Neuronal stem cell (in vitro differentiated cells): Measurements from ENCODE around the gene SGSM2.

ENCODE experiments used
- DNase-seq: peaks from one replicate; pipeline ENCODE4 v3.0.0-alpha.2; 2013; ENCODE audit warnings: low spot score
- H2AFZ ChIP-seq: one replicate; pipeline ENCODE4 v1.6.1; 2013; ENCODE audit warnings: mild to moderate bottlenecking, low read length, inconsistent platforms
- H2AK5ac ChIP-seq: 2 replicates; pipeline ENCODE4 v1.6.1; 2013; ENCODE audit warnings: low read depth, mild to moderate bottlenecking, inconsistent platforms, low read length, moderate library complexity, mixed read lengths
- H2BK120ac ChIP-seq: 2 replicates; pipeline ENCODE4 v1.6.1; 2013; ENCODE audit warnings: low read depth, mild to moderate bottlenecking, inconsistent platforms, low read length, moderate library complexity, mixed read lengths
- H2BK12ac ChIP-seq: one replicate; pipeline ENCODE4 v1.6.1; 2013; ENCODE audit warnings: low read length, inconsistent platforms
- H2BK15ac ChIP-seq: 2 replicates; pipeline ENCODE4 v1.6.1; 2013; ENCODE audit warnings: mild to moderate bottlenecking, low read length, inconsistent platforms, mixed read lengths
- H2BK5ac ChIP-seq: one replicate; pipeline ENCODE4 v1.6.1; 2013; ENCODE audit warnings: inconsistent platforms, mild to moderate bottlenecking, low read length, moderate library complexity
- H3K14ac ChIP-seq: one replicate; pipeline ENCODE4 v1.6.1; 2013; ENCODE audit warnings: low read length, inconsistent platforms
- H3K18ac ChIP-seq: 2 replicates; pipeline ENCODE4 v1.6.1; 2013; ENCODE audit warnings: low read length, inconsistent platforms
- H3K23ac ChIP-seq: 2 replicates; pipeline ENCODE4 v1.6.1; 2013; ENCODE audit warnings: low read depth, mild to moderate bottlenecking, mixed read lengths, low read length, inconsistent platforms; ENCODE audit not compliant: poor library complexity
- H3K27ac ChIP-seq: replicated peaks from 3 replicates; pipeline ENCODE4 v1.5.1; 2013; ENCODE audit warnings: low read length, inconsistent platforms
- H3K27me3 ChIP-seq, 3 experiments: 2 replicates each; pipeline ENCODE4 v1.6.1; 2013; ENCODE audit warnings: low read length in 3 of 3, mild to moderate bottlenecking in 2 of 3, inconsistent platforms in 1 of 3, low read depth in 1 of 3, mixed read lengths in 1 of 3, moderate library complexity in 1 of 3; ENCODE audit not compliant: control insufficient read depth in 3 of 3, insufficient read depth in 3 of 3
- H3K36me3 ChIP-seq, 2 donors: replicated peaks in 1 of 2; 2 replicates each; pipeline ENCODE4 v1.6.1; 2013; ENCODE audit warnings: low read length in 2 of 2; ENCODE audit not compliant: control insufficient read depth in 2 of 2, insufficient read depth in 2 of 2
- H3K4ac ChIP-seq: 2 replicates; pipeline ENCODE4 v1.6.1; 2013; ENCODE audit warnings: inconsistent platforms, mild to moderate bottlenecking, low read length, moderate library complexity
- H3K4me1 ChIP-seq, 2 donors: 1 replicate in 1 of 2; 2 replicates in 1 of 2; pipeline ENCODE4 v1.6.1; 2013; ENCODE audit warnings: low read length in 2 of 2, low read depth in 1 of 2; ENCODE audit not compliant: control insufficient read depth in 2 of 2, insufficient read depth in 1 of 2
- H3K4me2 ChIP-seq: one replicate; pipeline ENCODE4 v1.6.1; 2013; ENCODE audit warnings: mild to moderate bottlenecking, low read length, inconsistent platforms; ENCODE audit not compliant: insufficient read depth, poor library complexity, severe bottlenecking
- H3K4me3 ChIP-seq, 2 donors: 2 replicates each; pipeline ENCODE4 v1.5.1; 2013; ENCODE audit warnings: low read length in 2 of 2, mild to moderate bottlenecking in 2 of 2, inconsistent platforms in 1 of 2, moderate library complexity in 1 of 2
- H3K79me1 ChIP-seq: one replicate; pipeline ENCODE4 v1.6.1; 2013; ENCODE audit warnings: low read depth, mild to moderate bottlenecking, inconsistent platforms, low read length, moderate library complexity
- H3K9ac ChIP-seq: one replicate; pipeline ENCODE4 v1.6.1; 2013; ENCODE audit warnings: mild to moderate bottlenecking, low read depth, low read length, inconsistent platforms; ENCODE audit not compliant: poor library complexity
- H3K9me3 ChIP-seq, 2 donors: replicated peaks in 1 of 2; 2 replicates each; pipeline versions ENCODE3 to v1.6.1; 2013; ENCODE audit warnings: low read length in 2 of 2, mild to moderate bottlenecking in 2 of 2, inconsistent platforms in 1 of 2, low read depth in 1 of 2, mixed read lengths in 1 of 2, moderate library complexity in 1 of 2; ENCODE audit not compliant: control insufficient read depth in 2 of 2, insufficient read depth in 1 of 2
- H4K8ac ChIP-seq: one replicate; pipeline ENCODE4 v1.6.1; 2013; ENCODE audit warnings: low read depth, mild to moderate bottlenecking, inconsistent platforms, low read length, moderate library complexity
- H4K91ac ChIP-seq: one replicate; pipeline ENCODE4 v1.6.1; 2013; ENCODE audit warnings: low read length, low read depth, mild to moderate bottlenecking, inconsistent platforms; ENCODE audit not compliant: poor library complexity
- WGBS, 2 donors: extraction: QIAGEN DNeasy Blood & Tissue Kit; methylation state at CpG; one replicate each; pipeline ENCODE4 v1.1.7; 2013; ENCODE audit warnings: missing lambda C conversion rate in 2 of 2, mixed read lengths in 1 of 2; ENCODE audit not compliant: insufficient read length in 2 of 2, insufficient replicate concordance in 1 of 2; ENCODE audit errors: extremely low coverage in 2 of 2; 5-methylcytosine and 5-hydroxymethylcytosine counted together

Gene SGSM2

DNA sequence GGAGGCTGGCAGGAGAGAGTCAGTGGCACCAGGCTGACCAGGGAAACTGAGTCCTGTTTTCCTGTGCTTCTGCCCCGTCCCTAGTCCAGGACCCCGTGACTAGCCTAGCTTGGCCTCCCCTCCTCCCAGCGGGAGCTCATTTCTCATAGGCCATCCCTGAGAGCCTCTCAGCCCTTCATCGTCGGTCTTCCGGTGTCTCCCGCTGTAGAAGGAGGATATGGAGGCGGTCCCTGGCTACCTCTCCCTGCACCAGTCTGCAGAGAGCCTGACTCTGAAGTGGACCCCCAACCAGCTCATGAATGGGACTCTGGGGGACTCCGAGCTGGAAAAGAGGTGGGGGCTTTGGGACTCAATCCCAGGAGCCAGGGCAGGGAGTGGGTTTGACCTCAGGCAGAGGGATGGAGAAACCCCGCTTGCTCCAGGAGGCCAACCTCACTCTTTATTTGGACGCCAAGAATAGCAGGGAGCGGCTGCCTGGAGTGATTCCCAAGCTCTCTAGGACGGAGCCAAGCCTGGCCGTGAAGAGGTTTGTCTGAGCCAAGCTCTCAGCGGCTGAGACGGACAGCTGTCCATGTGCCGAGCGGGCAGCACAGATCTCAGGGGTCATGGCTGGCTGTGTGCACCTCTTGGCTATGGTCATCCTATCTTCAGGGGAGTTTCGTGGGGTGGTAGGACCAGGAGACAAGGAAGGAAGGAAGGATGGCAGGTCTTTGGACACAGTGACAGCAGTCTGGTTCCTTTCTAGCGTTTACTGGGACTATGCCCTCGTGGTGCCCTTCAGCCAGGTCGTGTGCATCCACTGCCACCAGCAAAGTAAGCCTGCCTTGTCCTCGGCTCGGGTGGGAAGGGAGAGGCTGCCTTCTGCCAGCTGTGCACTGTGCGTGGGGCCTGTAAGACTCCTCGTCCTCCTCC is 26.8 kb downstream of the SGSM2 start:
- no peak overlapping the region for H3K18ac ChIP-seq

DNA sequence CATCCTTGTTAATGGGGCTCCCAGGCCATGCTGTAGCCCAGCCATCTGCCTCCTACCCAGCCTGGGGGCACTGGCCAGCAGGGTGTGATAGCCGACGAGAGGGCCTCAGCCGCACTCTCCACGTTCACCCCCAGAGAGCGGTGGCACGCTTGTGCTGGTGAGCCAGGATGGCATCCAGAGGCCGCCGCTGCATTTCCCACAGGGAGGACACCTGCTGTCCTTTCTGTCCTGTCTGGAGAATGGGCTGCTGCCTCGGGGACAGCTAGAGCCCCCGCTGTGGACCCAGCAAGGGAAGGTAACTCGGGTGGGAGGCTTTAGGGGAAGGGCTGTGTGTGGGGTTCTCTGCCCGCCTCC is 27.4 kb downstream of the SGSM2 start:
- Histone ChIP-seq H3K36me3 (peaks cover 42 to 52% of the 10 kb centered on the region in 2 donors), H2BK12ac (no peak overlapping the region), H3K23ac (peak overlapping the region; percentile 25), H2AK5ac (no peak overlapping the region), H4K91ac (no peak overlapping the region), H2BK120ac (no peak overlapping the region), H3K4me2 (no peak overlapping the region), H3K4ac (no peak overlapping the region), H3K27me3 (no peaks in the 10 kb centered on the region), H4K8ac (no peak overlapping the region), H2BK5ac (no peak overlapping the region), H2AFZ (no peak overlapping the region), H3K79me1 (peaks cover 2% of the 10 kb centered on the region), H3K14ac (no peak overlapping the region), H3K9ac (peak overlapping the region; percentile 7), H3K4me1 (peaks cover 2 to 9% of the 10 kb centered on the region in 2 donors), H3K18ac (no peak overlapping the region), H3K27ac (no peak overlapping the region), H2BK15ac (no peak overlapping the region), H3K9me3 (peaks cover 0 to 4% of the 10 kb centered on the region in 2 donors), H3K4me3 (no peak overlapping the region)
- DNase-seq, result no peak
- no CpG with 5 or more reads among the region's 12 CpGs for WGBS, 2 donors

More for the DNA sequence above, 26.8 kb downstream of the SGSM2 start:
- Histone ChIP-seq H3K4me1 (peaks cover 0 to 3% of the 10 kb centered on the region in 2 donors), H4K8ac (no peak overlapping the region), H3K27ac (no peak overlapping the region), H3K9ac (peak overlapping the region; percentile 70), H3K36me3 (peaks cover 42 to 55% of the 10 kb centered on the region in 2 donors), H2AFZ (no peak overlapping the region), H3K4me3 (peak overlapping the region in 1 of 2 donors; percentile 32), H2BK120ac (no peak overlapping the region), H3K4me2 (no peak overlapping the region), H2AK5ac (no peak overlapping the region), H2BK15ac (no peak overlapping the region), H3K14ac (no peak overlapping the region), H3K4ac (no peak overlapping the region), H3K9me3 (peaks cover 0 to 4% of the 10 kb centered on the region in 2 donors), H3K27me3 (no peaks in the 10 kb centered on the region), H4K91ac (no peak overlapping the region), H3K23ac (peak overlapping the region; percentile 25), H2BK12ac (no peak overlapping the region), H2BK5ac (no peak overlapping the region), H3K79me1 (peaks cover 2% of the 10 kb centered on the region)
- DNase-seq, result no peak
- WGBS, 2 donors, result no CpG with 5 or more reads among the region's 26 CpGs

DNA sequence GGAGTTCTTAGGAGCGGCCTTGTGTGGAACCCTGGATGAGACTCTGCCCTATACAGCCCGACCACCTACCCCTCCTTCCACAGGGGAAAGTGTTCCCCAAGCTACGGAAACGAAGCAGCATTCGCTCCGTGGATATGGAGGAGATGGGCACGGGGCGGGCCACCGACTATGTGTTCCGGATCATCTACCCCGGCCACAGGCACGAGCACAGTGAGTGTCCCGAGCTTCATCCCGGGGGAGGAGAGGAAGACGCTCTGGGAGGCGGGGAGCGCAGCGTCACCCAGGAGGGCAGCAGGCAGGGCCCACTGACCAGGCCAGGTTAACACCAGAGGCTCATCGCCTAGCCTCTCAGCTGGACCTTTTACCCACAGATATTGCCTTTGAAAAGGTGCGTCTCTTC is 27.8 kb downstream of the SGSM2 start:
- H3K79me1 ChIP-seq, result peaks cover 2% of the 10 kb centered on the region
- H2BK15ac ChIP-seq, result no peak overlapping the region
- H3K4me1 ChIP-seq, result peaks cover 2 to 9% of the 10 kb centered on the region in 2 donors
- no peak overlapping the region for H3K4ac ChIP-seq
- no peak for DNase-seq
- no peak overlapping the region for H3K18ac ChIP-seq
- no peaks in the 10 kb centered on the region for H3K27me3 ChIP-seq
- peak overlapping the region; percentile 25 for H3K23ac ChIP-seq
- H3K9ac ChIP-seq, result no peak overlapping the region
- H3K36me3 ChIP-seq, result peaks cover 43 to 52% of the 10 kb centered on the region in 2 donors
- no peak overlapping the region for H3K27ac ChIP-seq
- no peak overlapping the region for H3K14ac ChIP-seq
- H2AK5ac ChIP-seq, result no peak overlapping the region
- no peak overlapping the region for H2AFZ ChIP-seq
- no peak overlapping the region for H2BK5ac ChIP-seq
- no peak overlapping the region for H3K4me3 ChIP-seq
- H4K8ac ChIP-seq, result no peak overlapping the region
- peaks cover 0 to 4% of the 10 kb centered on the region in 2 donors for H3K9me3 ChIP-seq
- H2BK12ac ChIP-seq, result no peak overlapping the region
- H2BK120ac ChIP-seq, result no peak overlapping the region
- H4K91ac ChIP-seq, result no peak overlapping the region
- no peak overlapping the region for H3K4me2 ChIP-seq
- WGBS, 2 donors, result no CpG with 5 or more reads among the region's 20 CpGs

DNA sequence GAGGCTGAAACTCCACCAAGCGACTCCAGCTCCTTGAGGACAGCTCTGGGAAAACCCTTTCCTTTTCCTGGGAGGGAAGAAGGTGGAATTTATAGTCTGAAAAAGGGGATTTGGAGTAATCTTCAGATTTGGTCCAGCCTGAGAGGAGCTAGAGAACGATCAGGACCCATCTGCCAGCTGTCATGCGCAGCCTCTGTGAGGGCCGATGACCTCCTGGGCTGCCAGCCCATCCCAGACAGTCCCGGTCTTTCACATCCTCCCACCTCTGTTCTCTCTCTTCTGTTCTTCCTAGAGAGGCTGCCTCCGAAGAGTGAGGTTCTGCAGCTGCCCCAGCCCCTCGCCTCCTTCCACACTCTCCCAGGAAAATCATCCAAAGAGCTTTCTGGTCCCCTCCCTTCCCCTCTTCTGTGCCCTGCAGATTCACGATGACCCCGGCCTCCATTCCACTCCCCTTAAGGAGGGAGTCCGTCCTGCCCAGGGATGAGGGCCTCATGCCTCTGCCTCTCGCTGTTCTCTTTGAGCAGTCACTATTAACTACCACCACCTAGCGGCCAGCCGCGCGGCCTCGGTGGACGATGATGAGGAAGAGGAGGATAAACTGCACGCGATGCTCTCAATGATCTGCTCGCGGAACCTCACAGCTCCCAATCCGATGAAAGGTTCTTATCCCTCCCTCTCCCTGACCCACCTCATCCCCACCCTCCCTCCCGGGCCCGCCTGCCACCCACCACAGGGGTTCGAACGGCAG is 29.6 kb downstream of the SGSM2 start:
- no peak overlapping the region for H3K4ac ChIP-seq
- no peak overlapping the region for H4K91ac ChIP-seq
- no peak overlapping the region for H2BK15ac ChIP-seq
- H3K9ac ChIP-seq, result no peak overlapping the region
- no peak overlapping the region for H2AK5ac ChIP-seq
- H3K27ac ChIP-seq, result no peak overlapping the region
- H2BK12ac ChIP-seq, result no peak overlapping the region
- no peak overlapping the region for H4K8ac ChIP-seq
- H3K79me1 ChIP-seq, result peaks cover 2% of the 10 kb centered on the region
- H3K23ac ChIP-seq, result no peak overlapping the region
- H3K14ac ChIP-seq, result no peak overlapping the region
- no peak overlapping the region for H3K4me3 ChIP-seq
- no peak overlapping the region for H3K18ac ChIP-seq
- DNase-seq, result no peak
- WGBS, 2 donors, result no CpG with 5 or more reads among the region's 26 CpGs
- peaks cover 2 to 9% of the 10 kb centered on the region in 2 donors for H3K4me1 ChIP-seq
- H2BK5ac ChIP-seq, result no peak overlapping the region
- H3K36me3 ChIP-seq, result peaks cover 46 to 48% of the 10 kb centered on the region in 2 donors
- peaks cover 0 to 4% of the 10 kb centered on the region in 2 donors for H3K9me3 ChIP-seq
- no peak overlapping the region for H2BK120ac ChIP-seq
- no peaks in the 10 kb centered on the region for H3K27me3 ChIP-seq
- no peak overlapping the region for H3K4me2 ChIP-seq
- H2AFZ ChIP-seq, result no peak overlapping the region
